Measurements from ENCODE around the gene BCO2. TPM values are rescaled to one million over a fixed set of nuclear protein-coding genes. Genes with fewer than 3 reads are reported as not detected.

The BCO2 gene
- total RNA-seq, 1 donor from 2014 or later: 1.5 TPM

- Mint-ChIP-seq H3K9me3 (ENCODE audit: unreplicated experiment) (no peaks in the 10 kb centered on the region), H3K27ac (ENCODE audit: unreplicated experiment) (no peak overlapping the region), H3K27me3 (ENCODE audit: unreplicated experiment) (no peaks in the 10 kb centered on the region), H3K36me3 (ENCODE audit: unreplicated experiment) (no peaks in the 10 kb centered on the region), H3K4me3 (ENCODE audit: unreplicated experiment) (no peak overlapping the region), H3K4me1 (ENCODE audit: unreplicated experiment) (peaks cover 11% of the 10 kb centered on the region)
- DNase-seq (ENCODE audit: extremely low spot score, unreplicated experiment): no peak
- no peak for TF ChIP-seq CTCF (IDR thresholded peaks at IDR 0.05)
These were observed 42.6 kb upstream of the BCO2 start for GRCh38 chr11:112132737-112133136.

GRCh38 chr11:112134473-112134872, 40.8 kb upstream of the BCO2 start:
- Mint-ChIP-seq H3K36me3 (ENCODE audit: unreplicated experiment) (no peaks in the 10 kb centered on the region), H3K27me3 (ENCODE audit: unreplicated experiment) (no peaks in the 10 kb centered on the region), H3K4me1 (ENCODE audit: unreplicated experiment) (no peaks in the 10 kb centered on the region), H3K9me3 (ENCODE audit: unreplicated experiment) (no peaks in the 10 kb centered on the region), H3K4me3 (ENCODE audit: unreplicated experiment) (no peak overlapping the region), H3K27ac (ENCODE audit: unreplicated experiment) (no peak overlapping the region)
- no peak for TF ChIP-seq CTCF (IDR thresholded peaks at IDR 0.05)
- DNase-seq (ENCODE audit: extremely low spot score, unreplicated experiment): no peak

- peaks cover 4% of the 10 kb centered on the region for H3K9me3 Mint-ChIP-seq (ENCODE audit: unreplicated experiment)
- no peak for TF ChIP-seq CTCF (IDR thresholded peaks at IDR 0.05)
- no peak overlapping the region for H3K27ac Mint-ChIP-seq (ENCODE audit: unreplicated experiment)
- no peaks in the 10 kb centered on the region for H3K27me3 Mint-ChIP-seq (ENCODE audit: unreplicated experiment)
- no peak for DNase-seq (ENCODE audit: extremely low spot score, unreplicated experiment)
- H3K4me3 Mint-ChIP-seq (ENCODE audit: unreplicated experiment): no peak overlapping the region
- peaks cover 2% of the 10 kb centered on the region for H3K36me3 Mint-ChIP-seq (ENCODE audit: unreplicated experiment)
- no peaks in the 10 kb centered on the region for H3K4me1 Mint-ChIP-seq (ENCODE audit: unreplicated experiment)
These were observed 31.7 kb upstream of the BCO2 start for GRCh38 chr11:112143597-112143996.

- no peak overlapping the region for H3K27ac Mint-ChIP-seq (ENCODE audit: unreplicated experiment)
- no peaks in the 10 kb centered on the region for H3K36me3 Mint-ChIP-seq (ENCODE audit: unreplicated experiment)
- no peaks in the 10 kb centered on the region for H3K27me3 Mint-ChIP-seq (ENCODE audit: unreplicated experiment)
- no peaks in the 10 kb centered on the region for H3K9me3 Mint-ChIP-seq (ENCODE audit: unreplicated experiment)
- no peak for TF ChIP-seq CTCF (IDR thresholded peaks at IDR 0.05)
- DNase-seq (ENCODE audit: extremely low spot score, unreplicated experiment): no peak
- H3K4me3 Mint-ChIP-seq (ENCODE audit: unreplicated experiment): no peak overlapping the region
- H3K4me1 Mint-ChIP-seq (ENCODE audit: unreplicated experiment): no peaks in the 10 kb centered on the region
These were observed 24.8 kb upstream of the BCO2 start for GRCh38 chr11:112150517-112150916.

GRCh38 chr11:112156153-112156955, 19.0 kb upstream of the BCO2 start:
- Mint-ChIP-seq H3K4me1 (ENCODE audit: unreplicated experiment) (peaks cover 11% of the 10 kb centered on the region), H3K27ac (ENCODE audit: unreplicated experiment) (no peak overlapping the region), H3K9me3 (ENCODE audit: unreplicated experiment) (no peaks in the 10 kb centered on the region), H3K27me3 (ENCODE audit: unreplicated experiment) (no peaks in the 10 kb centered on the region), H3K36me3 (ENCODE audit: unreplicated experiment) (no peaks in the 10 kb centered on the region), H3K4me3 (ENCODE audit: unreplicated experiment) (no peak overlapping the region)
- no peak for DNase-seq (ENCODE audit: extremely low spot score, unreplicated experiment)
- no peak for TF ChIP-seq CTCF (IDR thresholded peaks at IDR 0.05)

All from osteocyte (in vitro differentiated cells).